GM12891 (cell line): ENCODE data around the gene LTBP1.
"Not testable (repeated sequence)": the region's sequence is repeated elsewhere in the genome, so short reads cannot be mapped to it uniquely, and the experiment has no call there.

Experiments used
- POLR2A ChIP-seq: IDR thresholded peaks from 2 replicates; pipeline ENCODE4 v1.6.1; 2011; ENCODE audit warnings: low read depth, low read length, control low read depth
- POLR2AphosphoS5 ChIP-seq: IDR thresholded peaks from 2 replicates; pipeline ENCODE4 v1.6.1; 2011; ENCODE audit warnings: low read depth, low read length, control low read depth
- TAF1 ChIP-seq: IDR thresholded peaks from 2 replicates; pipeline ENCODE4 v1.6.1; 2011; ENCODE audit warnings: low read depth, low read length, control low read depth

- not testable (repeated sequence) for TF ChIP-seq POLR2AphosphoS5, POLR2A, TAF1
Observed at GRCh38 chr2:33235559-33235958, 288.8 kb downstream of the LTBP1 start.
